Spinal cord (tissue), 10 donors: Measurements from ENCODE around the gene CHN2. TPM values are rescaled to one million over a fixed set of nuclear protein-coding genes. Genes with fewer than 3 reads are reported as not detected.

ENCODE experiments used
- DNase-seq, 6 donors: peaks; one replicate each; pipeline versions ENCODE4 v3.0.0 to v3.0.0-alpha.2; 2013 to 2015; ENCODE audit warnings: low spot score in 6 of 6, low read depth in 4 of 6
- H3K27ac ChIP-seq: one replicate; pipeline ENCODE4 v1.5.1; 2013; ENCODE audit warnings: low read depth, low read length, control low read depth
- H3K27me3 ChIP-seq: one replicate; pipeline ENCODE4 v1.6.1; 2013; ENCODE audit warnings: low read length; ENCODE audit not compliant: control insufficient read depth, insufficient read depth
- H3K36me3 ChIP-seq: one replicate; pipeline ENCODE4 v1.6.1; 2013; ENCODE audit warnings: low read length; ENCODE audit not compliant: control insufficient read depth, insufficient read depth
- H3K4me1 ChIP-seq: one replicate; pipeline ENCODE4 v1.6.1; 2013; ENCODE audit warnings: low read length; ENCODE audit not compliant: control insufficient read depth, insufficient read depth
- H3K4me3 ChIP-seq: one replicate; pipeline ENCODE4 v1.5.1; 2013; ENCODE audit warnings: low read depth, low read length, control low read depth
- H3K9me3 ChIP-seq: one replicate; pipeline ENCODE4 v1.6.1; 2013; ENCODE audit warnings: low read length; ENCODE audit not compliant: control insufficient read depth, insufficient read depth
- WGBS: methylation state at CpG from one replicate; pipeline ENCODE4 v1.1.5; 2013; ENCODE audit warnings: missing lambda C conversion rate; ENCODE audit not compliant: insufficient coverage; 5-methylcytosine and 5-hydroxymethylcytosine counted together
- polyA plus RNA-seq, 2 donors: library from polyadenylated mRNA; unstranded; fragments of 120-200 nt; gene quantifications; one replicate each; pipeline ENCODE4 v1.2.1, GENCODE V29; 2013; ENCODE audit not compliant: insufficient read length in 2 of 2
- total RNA-seq, 2 donors: library from RNA; depleted of rRNA in 1 of 2; stranded (reverse); fragments of 120-200 nt in 1 of 2; fragments of >200 nt in 1 of 2; gene quantifications; one replicate each; pipeline versions ENCODE4 v1.2.3 to v1.2.4, GENCODE V29; 2013 to 2014
- donor health status: healthy.

Gene CHN2
- total and polyA plus RNA-seq, 4 donors: 17.9 to 30.5 (median 21.4) TPM

DNA sequence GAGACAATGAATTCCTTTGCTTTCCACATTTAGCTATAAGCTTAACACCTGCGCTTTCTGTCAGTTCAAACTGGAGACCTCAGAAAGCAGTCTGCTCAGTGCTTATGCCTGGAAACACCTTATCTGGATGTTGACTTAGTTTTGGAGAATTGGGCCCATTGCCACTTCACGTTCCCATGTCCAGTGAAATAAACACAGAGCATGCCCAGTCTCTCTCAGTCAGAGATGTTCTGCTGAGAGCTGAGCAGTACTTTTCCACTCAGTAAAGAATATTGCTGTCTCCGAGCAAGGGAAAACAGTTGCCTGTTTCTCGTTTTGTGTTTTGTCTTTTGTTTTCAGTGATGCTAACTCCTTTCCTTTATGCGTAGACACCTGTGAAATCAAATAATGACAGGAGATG lies 285.9 kb downstream of the CHN2 start:
- Histone ChIP-seq H3K27me3 (no peaks in the 10 kb centered on the region), H3K4me3 (no peak overlapping the region), H3K27ac (peak overlapping the region; percentile 44), H3K9me3 (no peaks in the 10 kb centered on the region), H3K36me3 (no peaks in the 10 kb centered on the region), H3K4me1 (peaks cover 14% of the 10 kb centered on the region)
- 59% methylated on average over 2 of the region's 5 CpGs for WGBS
- DNase-seq: peak in 3 of 6 donors; percentile 13 to 29 (median 20)

DNA sequence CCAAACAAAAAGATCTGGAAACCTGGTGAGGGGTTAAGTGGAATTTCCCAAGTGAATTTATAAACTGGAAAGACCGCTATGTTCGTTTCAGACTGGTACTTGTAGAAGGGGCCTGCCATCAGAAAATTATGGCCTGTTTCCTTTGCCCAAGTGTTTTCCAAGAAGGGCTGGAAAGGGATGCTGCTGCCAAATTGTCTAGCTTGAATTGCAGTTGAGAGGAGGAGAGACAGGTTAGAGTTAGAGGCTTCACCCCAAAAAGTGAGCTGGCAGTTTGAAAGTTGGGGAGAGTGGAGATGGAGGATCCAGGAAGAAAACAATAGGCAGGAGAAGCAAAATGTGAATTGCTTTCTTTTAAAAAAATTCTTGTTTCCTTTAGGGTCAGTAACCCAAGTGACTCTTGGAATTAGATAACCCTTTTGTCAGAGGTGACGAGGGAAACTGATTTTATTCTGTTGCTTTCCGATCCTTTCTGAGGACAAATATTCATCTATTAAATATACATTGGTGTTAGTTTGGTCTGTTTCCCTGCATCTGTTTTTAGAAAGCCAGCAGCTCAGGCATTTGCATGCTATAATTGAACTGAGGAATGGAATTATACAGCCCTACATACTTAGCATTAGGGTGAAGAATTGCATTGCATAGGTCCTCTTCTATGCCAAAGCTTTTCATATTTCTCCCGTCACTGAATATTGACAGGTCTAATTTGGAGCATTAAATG lies 286.5 kb downstream of the CHN2 start:
- 60% methylated on average over 1 of the region's 5 CpGs for WGBS

DNA sequence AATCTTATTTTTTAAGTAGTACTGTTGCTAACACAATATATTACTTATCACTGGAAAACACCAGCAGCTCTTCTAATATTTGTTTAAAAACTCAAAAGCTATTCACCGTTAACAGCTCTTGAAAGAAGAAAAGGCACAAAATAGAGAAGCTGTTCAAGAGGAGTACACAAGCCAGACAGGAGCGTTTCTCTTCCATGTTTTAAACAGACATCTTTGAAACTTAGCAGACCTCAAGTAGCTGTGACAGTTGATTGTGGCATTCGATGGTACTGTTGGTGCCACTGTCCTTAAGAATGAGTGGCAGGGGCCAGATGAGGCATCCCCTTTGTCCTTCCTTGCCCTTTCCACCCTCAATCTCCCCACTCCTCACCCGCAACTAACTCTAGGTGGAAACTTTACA lies 287.5 kb downstream of the CHN2 start:
- H3K4me1 ChIP-seq: peaks cover 25% of the 10 kb centered on the region
- no peaks in the 10 kb centered on the region for H3K36me3 ChIP-seq
- H3K27ac ChIP-seq: no peak overlapping the region
- no peak for DNase-seq
- no peak overlapping the region for H3K4me3 ChIP-seq
- H3K27me3 ChIP-seq: no peaks in the 10 kb centered on the region
- H3K9me3 ChIP-seq: no peaks in the 10 kb centered on the region
- WGBS: 83% methylated on average over 1 of the region's 4 CpGs

More for the DNA sequence above, 286.5 kb downstream of the CHN2 start:
- peak in 1 of 6 donors; percentile 23 for DNase-seq
- Histone ChIP-seq H3K27me3 (no peaks in the 10 kb centered on the region), H3K27ac (no peak overlapping the region), H3K36me3 (no peaks in the 10 kb centered on the region), H3K4me3 (no peak overlapping the region), H3K9me3 (no peaks in the 10 kb centered on the region), H3K4me1 (peaks cover 20% of the 10 kb centered on the region)

DNA sequence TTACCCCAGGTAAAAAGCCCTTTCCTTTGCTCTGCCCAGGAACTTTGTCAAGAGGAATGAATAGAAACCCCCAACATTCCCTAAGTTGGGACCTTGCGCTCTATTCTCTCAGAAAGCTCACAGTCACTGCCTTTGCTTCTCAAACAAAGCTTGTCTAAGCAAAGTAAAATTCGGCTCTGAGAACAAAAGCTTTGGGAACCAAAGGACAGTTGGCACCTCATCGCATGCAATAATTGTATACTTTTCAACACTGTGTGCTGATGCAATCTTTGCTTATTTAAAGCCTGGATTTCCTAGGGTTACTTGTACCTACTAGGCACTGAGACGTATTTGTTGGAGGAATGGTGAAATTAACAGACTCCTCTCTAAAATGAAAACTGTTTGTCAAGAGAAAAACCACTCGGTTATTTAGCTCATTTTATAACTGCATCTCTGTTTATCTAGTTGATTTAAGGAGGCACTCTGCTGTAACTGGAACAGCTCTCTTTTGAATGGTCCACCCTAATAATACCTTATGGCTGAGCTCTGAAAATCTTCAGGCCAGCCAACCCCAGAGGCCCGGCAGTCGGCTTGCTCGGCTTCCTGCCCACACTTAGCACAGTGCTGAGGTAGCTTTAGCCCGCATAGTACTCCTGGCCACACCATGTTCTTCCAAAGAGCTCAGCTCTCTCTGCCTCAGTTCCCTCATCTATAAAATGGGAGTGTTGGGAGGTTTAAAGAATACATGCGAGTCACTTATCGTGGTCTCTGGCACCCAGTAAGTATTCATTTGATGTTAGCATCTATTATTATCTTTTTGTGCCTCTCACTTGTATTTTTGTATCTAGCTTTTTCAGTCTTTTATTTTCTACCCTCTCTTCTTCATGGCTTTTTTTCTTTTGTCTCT lies 288.9 kb downstream of the CHN2 start:
- peaks cover 25% of the 10 kb centered on the region for H3K4me1 ChIP-seq
- H3K36me3 ChIP-seq: no peaks in the 10 kb centered on the region
- H3K4me3 ChIP-seq: no peak overlapping the region
- H3K9me3 ChIP-seq: no peaks in the 10 kb centered on the region
- DNase-seq: no peak
- H3K27ac ChIP-seq: no peak overlapping the region
- no peaks in the 10 kb centered on the region for H3K27me3 ChIP-seq
- 67% methylated on average over 1 of the region's 11 CpGs for WGBS

DNA sequence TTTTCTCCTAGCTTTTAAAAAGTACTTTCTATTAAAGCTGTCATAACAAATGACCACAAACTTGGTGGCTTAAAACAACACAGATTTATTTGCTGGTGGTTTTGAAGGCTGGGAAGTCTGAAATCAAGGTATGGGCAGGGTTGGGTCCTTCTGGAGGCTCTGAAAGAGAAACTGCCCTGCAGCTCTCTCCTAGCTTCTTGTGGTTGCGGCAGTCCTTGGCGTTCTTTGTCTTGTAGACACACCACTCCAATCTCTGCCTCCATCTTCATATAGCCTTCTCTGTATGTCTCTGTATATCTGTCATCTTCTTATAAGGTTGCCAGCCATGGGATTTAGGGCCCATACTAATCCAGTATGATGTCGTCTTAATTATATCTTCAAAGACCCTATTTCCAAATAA lies 289.7 kb downstream of the CHN2 start:
- Histone ChIP-seq H3K4me1 (peaks cover 23% of the 10 kb centered on the region), H3K27ac (no peak overlapping the region), H3K36me3 (no peaks in the 10 kb centered on the region), H3K4me3 (no peak overlapping the region), H3K27me3 (no peaks in the 10 kb centered on the region), H3K9me3 (no peaks in the 10 kb centered on the region)
- no peak for DNase-seq
- no CpG with 5 or more reads among the region's 3 CpGs for WGBS

DNA sequence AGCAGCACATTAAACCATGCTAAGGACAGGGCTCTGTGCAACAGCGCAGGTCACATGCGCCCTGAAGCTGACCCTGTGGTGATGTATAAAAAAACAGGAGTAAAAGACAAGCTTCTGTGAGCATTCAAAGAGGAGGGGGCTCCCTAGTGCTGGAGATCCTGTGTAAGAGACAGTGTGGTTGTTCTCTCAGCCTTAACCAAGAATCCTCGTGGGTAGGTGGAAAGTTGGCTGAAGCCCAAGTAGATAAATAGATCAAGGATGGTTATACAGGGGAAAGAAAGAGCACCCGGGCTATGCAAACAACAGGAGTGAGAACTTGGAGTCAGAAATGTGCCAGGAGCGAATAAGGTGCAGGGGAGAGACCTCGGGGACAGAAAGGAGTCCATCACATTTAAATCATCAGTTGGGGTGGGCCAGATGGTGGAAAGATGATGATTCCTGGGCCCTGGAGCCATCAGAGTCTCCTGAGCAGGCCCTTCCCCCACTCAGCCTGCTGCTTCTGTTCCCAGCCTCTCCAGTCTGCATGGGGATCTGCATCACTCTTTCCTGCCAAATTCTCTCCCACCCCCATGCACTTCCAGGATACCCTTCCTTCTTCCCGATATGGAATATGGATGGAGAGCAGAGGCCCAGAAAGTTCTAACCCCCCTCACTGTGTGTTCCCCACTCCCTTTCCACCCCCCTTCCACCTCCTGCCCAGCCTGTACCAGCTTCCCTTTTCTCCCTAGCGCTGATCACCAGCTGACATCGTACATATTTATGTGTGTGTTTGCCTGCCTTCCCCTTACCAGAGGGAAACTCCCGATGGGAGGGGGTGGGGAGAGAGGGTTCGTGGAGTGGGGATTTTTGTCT lies 291.0 kb downstream of the CHN2 start:
- Histone ChIP-seq H3K9me3 (no peaks in the 10 kb centered on the region), H3K36me3 (no peaks in the 10 kb centered on the region), H3K4me3 (no peak overlapping the region), H3K4me1 (peaks cover 13% of the 10 kb centered on the region), H3K27ac (no peak overlapping the region), H3K27me3 (no peaks in the 10 kb centered on the region)
- DNase-seq: peak in 2 of 6 donors; percentile 27 to 65
- WGBS: 41% methylated on average over 7 of the region's 11 CpGs

DNA sequence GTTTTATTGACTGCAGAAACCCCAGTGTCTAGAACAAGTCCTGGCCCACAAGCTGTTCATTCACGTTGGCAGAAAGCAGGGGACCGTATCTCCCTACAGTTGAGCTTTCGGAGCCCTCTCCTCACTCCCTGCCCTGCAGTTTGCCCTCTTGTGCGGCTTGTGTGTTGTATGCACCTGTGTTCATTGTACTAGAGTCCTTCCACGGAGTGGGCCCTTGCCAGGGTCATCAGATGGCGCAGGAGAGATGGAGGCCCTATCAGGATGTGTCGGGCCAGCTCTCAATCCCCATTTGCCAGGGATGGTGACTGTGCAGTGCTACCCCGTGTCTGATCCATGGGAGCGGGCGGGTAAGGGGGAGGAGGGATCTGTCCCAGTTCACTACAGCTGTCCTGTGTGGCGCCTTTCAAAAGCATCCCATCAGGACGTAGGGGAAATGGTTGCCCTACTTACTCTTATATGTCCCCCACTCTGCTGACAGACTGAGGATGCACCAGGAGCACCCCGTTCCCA lies 291.7 kb downstream of the CHN2 start:
- Histone ChIP-seq H3K4me1 (peaks cover 11% of the 10 kb centered on the region), H3K27ac (no peak overlapping the region), H3K9me3 (no peaks in the 10 kb centered on the region), H3K36me3 (no peaks in the 10 kb centered on the region), H3K27me3 (no peaks in the 10 kb centered on the region), H3K4me3 (no peak overlapping the region)
- no peak for DNase-seq
- WGBS: 87% methylated on average over 11 of the region's 13 CpGs

DNA sequence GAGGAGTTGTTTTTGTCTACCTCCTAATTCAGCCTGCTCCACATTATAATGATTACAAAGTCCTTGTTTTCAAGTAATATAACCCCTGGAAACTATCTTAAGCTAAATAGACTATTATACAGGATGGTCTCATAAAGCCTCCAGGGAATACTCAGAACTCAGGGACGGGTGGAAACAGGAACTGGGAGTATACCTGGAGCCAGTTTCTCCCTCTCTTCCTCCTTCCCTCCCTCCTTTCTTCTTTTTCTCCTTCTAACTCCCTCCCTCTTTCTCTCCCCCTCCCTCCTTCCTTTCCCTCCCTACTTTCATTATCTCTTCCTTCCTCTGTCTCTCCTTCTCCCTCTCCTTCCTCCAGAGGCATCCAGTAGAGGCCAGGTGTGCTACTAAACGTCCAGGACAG lies 292.8 kb downstream of the CHN2 start:
- Histone ChIP-seq H3K4me3 (no peak overlapping the region), H3K4me1 (peaks cover 11% of the 10 kb centered on the region)
- WGBS: 73% methylated on average over 1 of the region's 2 CpGs

More for the DNA sequence above, 292.8 kb downstream of the CHN2 start:
- no peaks in the 10 kb centered on the region for H3K36me3 ChIP-seq
- H3K27ac ChIP-seq: no peak overlapping the region
- no peaks in the 10 kb centered on the region for H3K27me3 ChIP-seq
- no peaks in the 10 kb centered on the region for H3K9me3 ChIP-seq
- DNase-seq: peak in 1 of 6 donors; percentile 42
